Esophagus muscularis mucosa (tissue), 4 donors: Measurements from ENCODE around the gene EPHB1. TPM values are rescaled to one million over a fixed set of nuclear protein-coding genes. Genes with fewer than 3 reads are reported as not detected.

Experiments
- DNase-seq: peaks from one replicate; pipeline ENCODE4 v3.0.0-alpha.2; 2017; ENCODE audit errors: extremely low spot score
- H3K27ac ChIP-seq, 4 donors: fragments of 200-600 bp; sonication (generic); replicated peaks in 1 of 4; 1 replicate in 3 of 4; 2 replicates in 1 of 4; pipeline ENCODE4 v1.5.1; 2016 to 2019; ENCODE audit warnings: mild to moderate bottlenecking in 1 of 4
- H3K27me3 ChIP-seq, 4 donors: fragments of 200-600 bp; sonication (generic); one replicate each; pipeline versions ENCODE4 v1.5.1 to v1.6.0; 2016 to 2019
- H3K36me3 ChIP-seq, 4 donors: fragments of 200-600 bp; sonication (generic); one replicate each; pipeline ENCODE4 v1.5.1; 2016 to 2019
- H3K4me1 ChIP-seq, 4 donors: fragments of 200-600 bp; sonication (generic); one replicate each; pipeline ENCODE4 v1.5.1; 2016 to 2019
- H3K4me3 ChIP-seq, 4 donors: fragments of 200-600 bp; sonication (generic); 1 replicate in 2 of 4; 2 replicates in 2 of 4; pipeline ENCODE4 v1.5.1; 2016 to 2019; ENCODE audit warnings: mild to moderate bottlenecking in 4 of 4, moderate library complexity in 1 of 4
- H3K9me3 ChIP-seq, 4 donors: fragments of 200-600 bp; sonication (generic); 1 replicate in 3 of 4; 2 replicates in 1 of 4; pipeline ENCODE4 v1.5.1; 2016 to 2019
- CTCF ChIP-seq, 3 experiments: fragments of 200-600 bp in 2 of 3; fragments of 450-650 bp in 1 of 3; sonication (generic) in 2 of 3; IDR thresholded peaks; one replicate each; pipeline ENCODE4 v1.5.1; 2017 to 2019; ENCODE audit warnings: antibody characterized with exemption in 3 of 3, mild to moderate bottlenecking in 2 of 3, moderate library complexity in 1 of 3
- EP300 ChIP-seq: sonication (generic); formaldehyde crosslinking; IDR thresholded peaks from one replicate; pipeline ENCODE4 v1.6.1; 2017; ENCODE audit warnings: antibody characterized with exemption
- POLR2A ChIP-seq: fragments of 450-650 bp; IDR thresholded peaks from one replicate; pipeline ENCODE4 v1.6.1; 2017; ENCODE audit warnings: antibody characterized with exemption, moderate library complexity, mild to moderate bottlenecking, low read depth
- POLR2AphosphoS5 ChIP-seq, 2 donors: sonication (generic); formaldehyde crosslinking; IDR thresholded peaks; one replicate each; pipeline ENCODE4 v1.6.1; 2017; ENCODE audit warnings: antibody characterized with exemption in 2 of 2
- WGBS: methylation state at CpG from one replicate; pipeline ENCODE4 v1.1.5; 2018; 5-methylcytosine and 5-hydroxymethylcytosine counted together
- intact Hi-C: fragments of 100-400 bp; cut with DNase I; formaldehyde crosslinking; loops from one replicate; pipeline ENCODE4 v1.15.1; 2023
- total RNA-seq, 4 donors: library from RNA; depleted of rRNA; stranded (reverse); fragments of >200 nt; gene quantifications; one replicate each; pipeline versions ENCODE4 v1.1.0 to v1.2.1, GENCODE V29; 2016

EPHB1 gene
- total RNA-seq, 4 donors from 2014 or later, result under 0.01 to 6.1 (median 2.8) TPM

- WGBS, result 89% methylated on average over 9 of the region's 9 CpGs
- intact Hi-C loops, result no loop called here
These were observed 51.0 kb downstream of the EPHB1 start for GRCh38 chr3:134846084-134846483.

GRCh38 chr3:134846911-134847317 lies 51.9 kb downstream of the EPHB1 start:
- TF ChIP-seq POLR2A, result no peak
- no peak for TF ChIP-seq POLR2AphosphoS5 (IDR thresholded peaks at IDR 0.05)
- no peak for TF ChIP-seq CTCF (IDR thresholded peaks at IDR 0.05)
- TF ChIP-seq EP300, result no peak
- intact Hi-C loops, result no loop called here
- no peak for DNase-seq
- Histone ChIP-seq H3K4me1 (peaks cover 0 to 12% (median 6%) of the 10 kb centered on the region in 4 donors), H3K9me3 (peaks cover 0 to 14% (median 9%) of the 10 kb centered on the region in 4 donors), H3K27me3 (no peaks in the 10 kb centered on the region), H3K27ac (no peak overlapping the region), H3K36me3 (no peaks in the 10 kb centered on the region), H3K4me3 (no peak overlapping the region)
- 41% methylated on average over 10 of the region's 10 CpGs for WGBS

More at GRCh38 chr3:134846084-134846483, 51.0 kb downstream of the EPHB1 start:
- H3K4me1 ChIP-seq, result peaks cover 0 to 9% (median 6%) of the 10 kb centered on the region in 4 donors
- H3K27ac ChIP-seq, result no peak overlapping the region
- TF ChIP-seq POLR2AphosphoS5 (IDR thresholded peaks at IDR 0.05) (no peak), EP300 (no peak), CTCF (IDR thresholded peaks at IDR 0.05) (no peak), POLR2A (no peak)
- no peaks in the 10 kb centered on the region for H3K36me3 ChIP-seq
- peaks cover 0 to 15% (median 9%) of the 10 kb centered on the region in 4 donors for H3K9me3 ChIP-seq
- no peak overlapping the region for H3K4me3 ChIP-seq
- no peak for DNase-seq
- no peaks in the 10 kb centered on the region for H3K27me3 ChIP-seq

DNA sequence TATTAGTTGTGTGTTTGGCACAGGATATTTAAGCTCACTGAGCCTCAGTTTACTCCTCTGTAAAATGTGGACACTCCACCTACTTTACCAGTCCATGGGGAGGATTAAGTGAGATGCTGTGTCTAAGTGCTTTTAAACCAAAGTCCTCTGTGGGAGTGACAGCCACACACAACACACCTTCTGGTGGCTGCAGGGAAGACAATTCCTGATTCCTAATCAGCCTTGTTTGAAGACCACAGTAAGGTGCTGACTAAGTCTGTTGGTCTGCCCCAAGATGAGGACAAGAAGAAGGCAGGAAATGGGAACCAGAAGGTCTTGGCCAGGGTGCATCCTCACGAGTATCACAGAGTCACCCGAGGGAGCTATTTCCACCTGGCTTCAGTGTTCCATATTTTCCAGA lies 52.3 kb downstream of the EPHB1 start:
- Histone ChIP-seq H3K36me3 (no peaks in the 10 kb centered on the region), H3K4me3 (no peak overlapping the region), H3K9me3 (peaks cover 0 to 10% (median 7%) of the 10 kb centered on the region in 4 donors), H3K4me1 (peaks cover 0 to 12% (median 6%) of the 10 kb centered on the region in 4 donors), H3K27ac (no peak overlapping the region), H3K27me3 (no peaks in the 10 kb centered on the region)
- TF ChIP-seq EP300, result no peak
- no peak for TF ChIP-seq POLR2AphosphoS5 (IDR thresholded peaks at IDR 0.05)
- no peak for TF ChIP-seq POLR2A
- TF ChIP-seq CTCF (IDR thresholded peaks at IDR 0.05), result no peak
- intact Hi-C loops, result no loop called here
- no peak for DNase-seq
- WGBS, result 61% methylated on average over 2 of the region's 2 CpGs

GRCh38 chr3:134849561-134849960 lies 54.5 kb downstream of the EPHB1 start:
- Histone ChIP-seq H3K27ac (no peak overlapping the region), H3K27me3 (no peaks in the 10 kb centered on the region), H3K36me3 (no peaks in the 10 kb centered on the region), H3K9me3 (no peaks in the 10 kb centered on the region), H3K4me1 (peaks cover 0 to 12% (median 6%) of the 10 kb centered on the region in 4 donors), H3K4me3 (no peak overlapping the region)
- no peak for TF ChIP-seq CTCF (IDR thresholded peaks at IDR 0.05)
- no peak for DNase-seq
- 94% methylated on average over 6 of the region's 6 CpGs for WGBS
- intact Hi-C loops, result no loop called here

GRCh38 chr3:134850761-134851160 lies 55.7 kb downstream of the EPHB1 start:
- 64% methylated on average over 1 of the region's 3 CpGs for WGBS
- intact Hi-C loops, result no loop called here
- Histone ChIP-seq H3K36me3 (no peaks in the 10 kb centered on the region), H3K9me3 (no peaks in the 10 kb centered on the region), H3K4me3 (no peak overlapping the region), H3K27me3 (no peaks in the 10 kb centered on the region), H3K27ac (no peak overlapping the region), H3K4me1 (peaks cover 0 to 12% (median 6%) of the 10 kb centered on the region in 4 donors)
- no peak for DNase-seq
- TF ChIP-seq POLR2AphosphoS5 (IDR thresholded peaks at IDR 0.05), result no peak
- no peak for TF ChIP-seq EP300
- TF ChIP-seq POLR2A, result no peak
- TF ChIP-seq CTCF (IDR thresholded peaks at IDR 0.05), result no peak
